A549 (cell line): ENCODE data around the gene KCNA4. TPM values are rescaled to one million over a fixed set of nuclear protein-coding genes. Genes with fewer than 3 reads are reported as not detected.

ENCODE experiments used
- ATAC-seq, 2 experiments: fragments of 200-7000 bp in 1 of 2; fragments of >200 bp in 1 of 2; cut with Nextera tagmentation in 1 of 2; cut with Tn5 transposase in 1 of 2; 3 replicates each; pipeline versions ENCODE4 v1.8.0 to v1.9.1; 2018 to 2020; ENCODE audit warnings: mild to moderate bottlenecking in 1 of 2, moderate library complexity in 1 of 2
- CTCF ChIA-PET: fragments of 300-600 bp; sonication (Branson Sonifier 250); formaldehyde crosslinking; extraction: SDS; loops from one replicate; lab custom pipeline; 2021; ENCODE audit warnings: antibody characterized with exemption, inconsistent platforms; lab: Yijun Ruan, JAX
- POLR2A ChIA-PET: fragments of 350-600 bp; formaldehyde crosslinking; extraction: SDS; loops from one replicate; lab custom pipeline; 2021; ENCODE audit warnings: antibody characterized with exemption, inconsistent platforms; lab: Yijun Ruan, JAX
- DNase-seq, 2 experiments: peaks; one replicate each; pipeline versions ENCODE4 v3.0.0 to v3.0.0-alpha.2; 2011 to 2016; ENCODE audit warnings: low read depth in 1 of 2, low spot score in 1 of 2
- FAIRE-seq: peaks from 2 replicates; lab custom pipeline; 2011; peaks lifted over from hg19 to GRCh38; lab: Jason Lieb, UNC
- H3K27ac ChIP-seq, 2 experiments: fragments of >200 bp; sonication (Bioruptor Twin); formaldehyde crosslinking; 3 replicates each; pipeline ENCODE4 v1.5.1; 2016 to 2017
- H3K4me1 ChIP-seq: fragments of >200 bp; sonication (Bioruptor Twin); formaldehyde crosslinking; 3 replicates; pipeline ENCODE4 v1.6.1; 2016
- H3K4me2 ChIP-seq: fragments of >200 bp; sonication (Bioruptor Twin); formaldehyde crosslinking; 3 replicates; pipeline ENCODE4 v1.6.1; 2016
- H3K4me3 ChIP-seq: fragments of >200 bp; sonication (Bioruptor Twin); formaldehyde crosslinking; 3 replicates; pipeline ENCODE4 v1.5.1; 2016
- H3K9me3 ChIP-seq: fragments of >200 bp; sonication (Bioruptor Twin); formaldehyde crosslinking; 3 replicates; pipeline ENCODE4 v1.6.1; 2016
- CBX8 ChIP-seq: fragments of 200-600 bp; sonication (generic); IDR thresholded peaks from 2 replicates; pipeline ENCODE4 v1.6.1; 2016
- CEBPB ChIP-seq, 2 experiments: fragments of >200 bp in 1 of 2; sonication (Bioruptor Twin) in 1 of 2; formaldehyde crosslinking in 1 of 2; IDR thresholded peaks; 2 replicates each; pipeline ENCODE4 v1.6.1; 2012 to 2016
- CHD2 ChIP-seq: fragments of 150-350 bp; IDR thresholded peaks from 2 replicates; pipeline ENCODE4 v1.6.1; 2014; ENCODE audit warnings: low read length; ENCODE audit not compliant: partially characterized antibody
- CHD4 ChIP-seq: fragments of 200-600 bp; sonication (generic); IDR thresholded peaks from 2 replicates; pipeline ENCODE4 v1.6.1; 2016; ENCODE audit warnings: antibody characterized with exemption, mild to moderate bottlenecking, borderline replicate concordance
- E2F6 ChIP-seq: IDR thresholded peaks from 2 replicates; pipeline ENCODE4 v1.6.1; 2012; ENCODE audit warnings: low read depth, borderline replicate concordance
- EHMT2 ChIP-seq: fragments of 200-600 bp; sonication (generic); IDR thresholded peaks from 2 replicates; pipeline ENCODE4 v1.6.1; 2016; ENCODE audit warnings: antibody characterized with exemption, low read depth, mild to moderate bottlenecking, moderate library complexity
- FOXS1 ChIP-seq: fragments of 250-450 bp; sonication (Bioruptor Pico); IDR thresholded peaks from 2 replicates; pipeline ENCODE4 v1.5.0; 2020; ENCODE audit warnings: mild to moderate bottlenecking, moderate library complexity
- HMGXB4 ChIP-seq: fragments of 250-450 bp; sonication (Bioruptor Pico); IDR thresholded peaks from 2 replicates; pipeline ENCODE4 v1.5.0; 2021; ENCODE audit warnings: mild to moderate bottlenecking, moderate library complexity, borderline replicate concordance
- HOXB5 ChIP-seq: fragments of 250-450 bp; sonication (Bioruptor Pico); IDR thresholded peaks from 2 replicates; pipeline ENCODE4 v1.5.0; 2020; ENCODE audit warnings: mild to moderate bottlenecking, moderate library complexity
- JUN ChIP-seq, 2 experiments: fragments of >200 bp; sonication (Bioruptor Twin); formaldehyde crosslinking; IDR thresholded peaks; 2 replicates in 1 of 2; 3 replicates in 1 of 2; pipeline ENCODE4 v1.6.1; 2016 to 2017
- KDM1A ChIP-seq: fragments of 200-600 bp; sonication (generic); IDR thresholded peaks from 2 replicates; pipeline ENCODE4 v1.6.1; 2016; ENCODE audit warnings: low read depth, mild to moderate bottlenecking
- KDM5A ChIP-seq: fragments of 200-600 bp; sonication (generic); IDR thresholded peaks from 2 replicates; pipeline ENCODE4 v1.6.1; 2016; ENCODE audit warnings: antibody characterized with exemption, mild to moderate bottlenecking
- MAFK ChIP-seq: fragments of 450-650 bp; IDR thresholded peaks from 2 replicates; pipeline ENCODE4 v1.6.1; 2014; ENCODE audit not compliant: partially characterized antibody
- MYC ChIP-seq: IDR thresholded peaks from 2 replicates; pipeline ENCODE4 v1.6.1; 2012; ENCODE audit warnings: mild to moderate bottlenecking, inconsistent platforms, low read length, improper control_type of control experiment, borderline replicate concordance
- NFE2L2 ChIP-seq: fragments of 150-350 bp; conservative IDR thresholded peaks from 2 replicates; pipeline ENCODE4 v1.6.1; 2014; ENCODE audit warnings: low read length
- PBX3 ChIP-seq: IDR thresholded peaks from 2 replicates; pipeline ENCODE4 v1.6.1; 2012
- RARB ChIP-seq: fragments of 250-450 bp; sonication (Bioruptor Pico); IDR thresholded peaks from 2 replicates; pipeline ENCODE4 v1.8.0; 2021; ENCODE audit warnings: mild to moderate bottlenecking, moderate library complexity
- REST ChIP-seq: fragments of 200-600 bp; sonication (generic); IDR thresholded peaks from 2 replicates; pipeline ENCODE4 v1.6.1; 2016; ENCODE audit warnings: antibody characterized with exemption, mild to moderate bottlenecking, moderate library complexity
- RFX5 ChIP-seq: fragments of 450-650 bp; IDR thresholded peaks from 2 replicates; pipeline ENCODE4 v1.7.1; 2014; ENCODE audit warnings: antibody characterized with exemption, mild to moderate bottlenecking, moderate library complexity
- RNF2 ChIP-seq: fragments of 200-600 bp; sonication (generic); IDR thresholded peaks from 2 replicates; pipeline ENCODE4 v1.6.1; 2016; ENCODE audit warnings: low read depth, mild to moderate bottlenecking, antibody characterized with exemption, moderate library complexity, borderline replicate concordance
- USF2 ChIP-seq: fragments of 450-650 bp; IDR thresholded peaks from 2 replicates; pipeline ENCODE4 v1.6.1; 2014; ENCODE audit warnings: antibody characterized with exemption
- ZFP36 ChIP-seq: fragments of 450-650 bp; IDR thresholded peaks from 2 replicates; pipeline ENCODE4 v1.6.1; 2014; ENCODE audit warnings: borderline replicate concordance; ENCODE audit not compliant: partially characterized antibody
- ZNF302 ChIP-seq: fragments of 250-450 bp; sonication (Bioruptor Pico); IDR thresholded peaks from 2 replicates; pipeline ENCODE4 v1.9.0; 2021; ENCODE audit warnings: inconsistent platforms, mild to moderate bottlenecking, moderate library complexity
- WGBS: methylation state at CpG from one replicate; pipeline ENCODE4 v1.1.6; 2017; ENCODE audit errors: missing lambda C conversion rate; 5-methylcytosine and 5-hydroxymethylcytosine counted together
- polyA minus RNA-seq: library from RNA; depleted of rRNA, polyadenylated mRNA; stranded (reverse); fragments of >200 nt; gene quantifications from 2 replicates; pipeline ENCODE4 v1.2.3, GENCODE V29; 2011; rRNA and poly(A)+ RNA removed
- polyA plus RNA-seq, 4 experiments: library from polyadenylated mRNA; depleted of rRNA in 3 of 4; stranded (reverse); fragments of >200 nt; fragmentation: RNase III in 1 of 4; extraction: RNeasy Plus Mini Kit Qiagen cat#74134 plus additional on column Dnase treatment in 1 of 4; gene quantifications; 2 replicates in 3 of 4; 3 replicates in 1 of 4; pipeline ENCODE4 v1.2.3, GENCODE V29; 2011 to 2017

The KCNA4 gene
- polyA plus RNA-seq (2011; rRNA removed) (not detected in 2 replicates), polyA plus RNA-seq (2017; fragmentation: RNase III; extraction: RNeasy Plus Mini Kit Qiagen cat#74134 plus additional on column Dnase treatment) (not detected in 3 replicates), polyA minus RNA-seq (not detected in 2 replicates)
- polyA plus RNA-seq (2012; cell fraction: cytosol; rRNA removed) = not detected in 2 replicates
- not detected in 2 replicates for polyA plus RNA-seq (2012; cell fraction: nucleus; rRNA removed)

- POLR2A ChIA-PET = no interaction called here
- H3K4me3 ChIP-seq = peak within 1 kb of the TSS; percentile 30; the same call in 2 of the 3 replicates
- DNase-seq (peak; percentile 2 to 21), ATAC-seq (peak; percentile 75 to 90; a peak in 4 of 6 replicates), FAIRE-seq (no peak)
- CTCF ChIA-PET = no interaction called here
- H3K27ac ChIP-seq = no peak within 1 kb of the TSS
- no peaks in the 10 kb centered on the region for H3K4me1 ChIP-seq
- TF ChIP-seq MYC = no peak
- no peak for TF ChIP-seq RFX5
- no peak for TF ChIP-seq FOXS1 (CRISPR knock-in tag)
- TF ChIP-seq NFE2L2 = no peak
- TF ChIP-seq MAFK = no peak
- no peak for TF ChIP-seq ZFP36
- TF ChIP-seq EHMT2 = no peak
- no peak for TF ChIP-seq ZNF302
- WGBS = 31% methylated on average over 21 of the region's 50 CpGs
- peak within 1 kb of the TSS; percentile 75 for H3K4me2 ChIP-seq
- no peaks in the 10 kb centered on the region for H3K9me3 ChIP-seq
Measured at GRCh38 chr11:30016588-30017363, at the start of gene KCNA4. KCNA4 (minus strand) TSS chr11:30017030; CDS start chr11:30012678, 4,352 bp downstream.

- POLR2A ChIA-PET = no interaction called here
- H3K4me1 ChIP-seq = no peaks in the 10 kb centered on the region
- no peak for TF ChIP-seq NFE2L2
- TF ChIP-seq MYC = no peak
- TF ChIP-seq KDM5A = no peak
- TF ChIP-seq FOXS1 (CRISPR knock-in tag) = no peak
- TF ChIP-seq, all 56 proteins: peak for 0
- H3K4me3 ChIP-seq = no peak overlapping the region
- ATAC-seq (no peak), DNase-seq (no peak), FAIRE-seq (no peak)
- H3K4me2 ChIP-seq = no peak overlapping the region
- 3% methylated on average over 4 of the region's 4 CpGs for WGBS
- H3K27ac ChIP-seq = no peak overlapping the region
- H3K9me3 ChIP-seq = no peaks in the 10 kb centered on the region
- CTCF ChIA-PET = no interaction called here
Measured at GRCh38 chr11:30062103-30062502, 45.3 kb upstream of the KCNA4 start.

- ChIA-PET POLR2A (no interaction called here), CTCF (no interaction called here)
- WGBS = 2% methylated on average over 2 of the region's 2 CpGs
- TF ChIP-seq REST (no peak), USF2 (no peak), RARB (CRISPR knock-in tag) (no peak), CEBPB (IDR thresholded peaks at IDR 0.05) (no peak), JUN (IDR thresholded peaks at IDR 0.05) (no peak), E2F6 (no peak), KDM1A (no peak), CBX8 (no peak), CHD4 (no peak), HOXB5 (CRISPR knock-in tag) (no peak), RNF2 (no peak), HMGXB4 (CRISPR knock-in tag) (no peak), MAFK (no peak), CHD2 (no peak), PBX3 (no peak)
Measured at GRCh38 chr11:30059172-30059815, 42.5 kb upstream of the KCNA4 start.

More at GRCh38 chr11:30059172-30059815, 42.5 kb upstream of the KCNA4 start:
- H3K4me3 ChIP-seq = no peak overlapping the region
- ATAC-seq (no peak), DNase-seq (no peak), FAIRE-seq (no peak)
- H3K9me3 ChIP-seq = no peaks in the 10 kb centered on the region
- H3K27ac ChIP-seq = no peak overlapping the region
- H3K4me2 ChIP-seq = no peak overlapping the region
- H3K4me1 ChIP-seq = no peaks in the 10 kb centered on the region
